WI38 (cell line): ENCODE measurements around the gene SPRTN.
A peak's percentile ranks its signal among the peaks of the same experiment; 100 is the strongest.

ENCODE experiments used
- H3K4me3 ChIP-seq: 2 replicates; pipeline ENCODE4 v1.5.1; 2011; ENCODE audit warnings: low read depth, mild to moderate bottlenecking, control low read depth, low read length
- CTCF ChIP-seq: IDR thresholded peaks from 2 replicates; pipeline ENCODE4 v1.5.1; 2012; ENCODE audit warnings: low read depth, mild to moderate bottlenecking, control low read depth, low read length

Gene SPRTN

GRCh38 chr1:231338270-231339128 is at the start of gene SPRTN:
Gene SPRTN (plus strand): TSS chr1:231338293. CDS start chr1:231338384, 91 bp downstream.
- TF ChIP-seq CTCF: no peak
- H3K4me3 ChIP-seq: peak within 1 kb of the TSS; percentile 96

GRCh38 chr1:231295938-231296337 is 42.2 kb upstream of the SPRTN start:
- TF ChIP-seq CTCF: no peak
- H3K4me3 ChIP-seq: no peak overlapping the region

- TF ChIP-seq CTCF: no peak
These were observed 36.1 kb upstream of the SPRTN start for GRCh38 chr1:231301990-231302389.

GRCh38 chr1:231310391-231310934 is 27.6 kb upstream of the SPRTN start:
- H3K4me3 ChIP-seq: no peak overlapping the region
- no peak for TF ChIP-seq CTCF

More at GRCh38 chr1:231301990-231302389, 36.1 kb upstream of the SPRTN start:
- H3K4me3 ChIP-seq: no peak overlapping the region

- no peak for TF ChIP-seq CTCF
- H3K4me3 ChIP-seq: no peak overlapping the region
These were observed 26.2 kb upstream of the SPRTN start for GRCh38 chr1:231311720-231312431.

- TF ChIP-seq CTCF: no peak
- H3K4me3 ChIP-seq: no peak overlapping the region
These were observed 25.7 kb upstream of the SPRTN start for GRCh38 chr1:231312432-231312788.

- no peak for TF ChIP-seq CTCF
- no peak overlapping the region for H3K4me3 ChIP-seq
These were observed 24.4 kb upstream of the SPRTN start for GRCh38 chr1:231313661-231314060.
